GM21619 (cell line): ENCODE measurements around the gene COL18A1.
"Not testable (repeated sequence)": the region's sequence is repeated elsewhere in the genome, so short reads cannot be mapped to it uniquely, and the experiment has no call there.

ENCODE experiments used
- ATAC-seq: cut with Tn5 transposase; IDR thresholded peaks from one replicate; pipeline ENCODE4 v1.9.1; 2021; ENCODE audit not compliant: unreplicated experiment

COL18A1 gene

GRCh38 chr21:45423968-45424853 lies 19.2 kb downstream of the COL18A1 start:
- no peak for ATAC-seq

GRCh38 chr21:45424854-45425795 lies 20.2 kb downstream of the COL18A1 start:
- no peak for ATAC-seq

GRCh38 chr21:45427331-45428271 lies 22.6 kb downstream of the COL18A1 start:
- ATAC-seq: no peak

GRCh38 chr21:45428534-45428933 lies 23.6 kb downstream of the COL18A1 start:
- ATAC-seq: no peak

- ATAC-seq: no peak
These were observed 24.5 kb downstream of the COL18A1 start for GRCh38 chr21:45429221-45430175.

- ATAC-seq: no peak
These were observed 25.8 kb downstream of the COL18A1 start for GRCh38 chr21:45430521-45431501.

GRCh38 chr21:45431781-45432572 lies 27.0 kb downstream of the COL18A1 start:
- ATAC-seq: no peak

- no peak for ATAC-seq
These were observed 27.8 kb downstream of the COL18A1 start for GRCh38 chr21:45432575-45433255.

- no peak for ATAC-seq
These were observed 28.3 kb downstream of the COL18A1 start for GRCh38 chr21:45433301-45433700.

- ATAC-seq: no peak
These were observed 29.1 kb downstream of the COL18A1 start for GRCh38 chr21:45433911-45434644.

GRCh38 chr21:45434645-45435217 lies 29.8 kb downstream of the COL18A1 start:
- ATAC-seq: no peak

GRCh38 chr21:45435405-45435981 lies 30.5 kb downstream of the COL18A1 start:
- ATAC-seq: no peak

GRCh38 chr21:45436351-45437065 lies 31.5 kb downstream of the COL18A1 start:
- ATAC-seq: no peak

GRCh38 chr21:45437844-45438243 lies 32.9 kb downstream of the COL18A1 start:
- not testable (repeated sequence) for ATAC-seq
